Skeletal muscle tissue (tissue), 4 donors: ENCODE measurements around the gene SAPCD1. TPM values are rescaled to one million over a fixed set of nuclear protein-coding genes. Genes with fewer than 3 reads are reported as not detected.

ENCODE experiments used
- H3K27ac ChIP-seq: one replicate; pipeline ENCODE4 v1.7.0; 2013; ENCODE audit warnings: mild to moderate bottlenecking, low read depth, low read length, inconsistent platforms
- H3K27me3 ChIP-seq, 3 donors: one replicate each; pipeline ENCODE4 v1.7.0; 2013; ENCODE audit warnings: low read length in 3 of 3; ENCODE audit not compliant: control insufficient read depth in 3 of 3, insufficient read depth in 3 of 3
- H3K36me3 ChIP-seq, 3 donors: one replicate each; pipeline ENCODE4 v1.7.0; 2013; ENCODE audit warnings: low read length in 3 of 3; ENCODE audit not compliant: control insufficient read depth in 3 of 3, insufficient read depth in 3 of 3
- H3K4me1 ChIP-seq, 3 donors: one replicate each; pipeline ENCODE4 v1.7.0; 2013; ENCODE audit warnings: low read length in 3 of 3, mild to moderate bottlenecking in 3 of 3; ENCODE audit not compliant: control insufficient read depth in 3 of 3, insufficient read depth in 3 of 3
- H3K4me3 ChIP-seq, 3 donors: one replicate each; pipeline ENCODE4 v1.7.0; 2013; ENCODE audit warnings: low read length in 3 of 3
- H3K9ac ChIP-seq, 3 donors: one replicate each; pipeline ENCODE4 v1.7.0; 2013; ENCODE audit warnings: low read length in 3 of 3, mild to moderate bottlenecking in 3 of 3, moderate library complexity in 2 of 3, low read depth in 1 of 3
- H3K9me3 ChIP-seq, 3 donors: one replicate each; pipeline ENCODE4 v1.7.0; 2013; ENCODE audit warnings: low read length in 3 of 3; ENCODE audit not compliant: control insufficient read depth in 3 of 3
- total RNA-seq: library from RNA; depleted of rRNA; stranded (reverse); fragments of >200 nt; gene quantifications from one replicate; pipeline ENCODE4 v1.2.3, GENCODE V29; 2014
- donor health status: Osteomylitis.

Gene SAPCD1
- total RNA-seq, 1 donor from 2014 or later = 1.0 TPM

DNA sequence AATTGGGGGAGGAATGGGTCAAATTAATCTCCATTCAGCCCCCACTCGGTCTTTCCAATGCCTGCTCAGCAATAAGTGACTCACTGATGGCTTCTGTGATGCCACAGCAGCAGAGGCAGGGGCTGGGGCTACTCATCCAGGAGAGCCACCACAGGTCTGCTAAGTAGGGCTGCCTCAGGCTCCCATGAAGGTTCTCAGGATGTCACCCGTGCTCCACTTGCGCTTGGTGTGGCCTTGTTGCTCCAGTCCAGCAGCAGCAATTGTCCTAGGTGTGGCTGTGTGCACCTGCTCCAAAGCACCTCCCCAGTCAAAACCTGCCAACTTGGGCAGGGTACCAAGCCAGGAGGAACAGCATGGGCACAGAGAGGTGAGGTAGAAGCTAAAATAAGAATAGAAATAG lies 40.3 kb upstream of the SAPCD1 start:
- Histone ChIP-seq H3K36me3 (peaks cover 6 to 13% (median 9%) of the 10 kb centered on the region in 3 donors), H3K27ac (no peak overlapping the region), H3K4me3 (no peak overlapping the region), H3K9ac (no peak overlapping the region), H3K27me3 (no peaks in the 10 kb centered on the region), H3K9me3 (no peaks in the 10 kb centered on the region), H3K4me1 (no peaks in the 10 kb centered on the region)

DNA sequence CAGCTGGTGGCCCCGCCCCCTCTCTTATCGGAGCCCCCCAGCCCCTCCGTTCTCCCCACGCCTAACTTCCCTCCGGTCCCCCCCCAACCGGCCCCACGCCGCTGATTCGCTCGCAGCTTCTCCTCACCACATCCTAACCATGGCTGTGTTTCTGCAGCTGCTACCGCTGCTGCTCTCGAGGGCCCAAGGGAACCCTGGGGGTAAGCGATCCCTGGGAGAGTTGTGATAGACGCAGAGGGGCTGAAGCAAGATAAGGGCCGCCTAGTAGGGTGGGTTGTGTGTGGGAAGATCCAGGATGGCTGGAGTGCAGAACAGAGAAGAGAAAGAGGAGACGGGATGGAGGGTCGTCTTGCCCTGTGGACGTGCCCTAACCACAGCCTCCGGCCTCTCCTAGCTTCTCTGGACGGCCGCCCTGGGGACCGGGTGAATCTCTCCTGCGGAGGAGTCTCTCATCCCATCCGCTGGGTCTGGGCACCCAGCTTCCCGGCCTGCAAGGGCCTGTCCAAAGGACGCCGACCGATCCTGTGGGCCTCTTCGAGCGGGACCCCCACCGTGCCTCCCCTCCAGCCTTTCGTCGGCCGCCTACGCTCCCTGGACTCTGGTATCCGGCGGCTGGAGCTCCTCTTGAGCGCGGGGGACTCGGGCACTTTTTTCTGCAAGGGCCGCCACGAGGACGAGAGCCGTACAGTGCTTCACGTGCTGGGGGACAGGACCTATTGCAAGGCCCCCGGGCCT lies 39.0 kb upstream of the SAPCD1 start, which contains the start of gene MPIG6B:
Gene MPIG6B, plus strand, starts transcription at position 129 of the 735 bp plus-strand sequence. Its CDS starts 11 bp downstream, at position 140.
- Histone ChIP-seq H3K9ac (no peak within 1 kb of the TSS), H3K9me3 (no peaks in the 10 kb centered on the region), H3K4me1 (peaks cover under 1 to 4% (median 4%) of the 10 kb centered on the region in 3 donors), H3K4me3 (no peak within 1 kb of the TSS), H3K36me3 (peaks cover 9 to 15% (median 10%) of the 10 kb centered on the region in 3 donors), H3K27ac (no peak within 1 kb of the TSS), H3K27me3 (no peaks in the 10 kb centered on the region)

GRCh38 chr6:31723980-31724691 lies 38.3 kb upstream of the SAPCD1 start:
- Histone ChIP-seq H3K9ac (no peak overlapping the region), H3K27ac (no peak overlapping the region), H3K36me3 (peaks cover 9 to 15% (median 10%) of the 10 kb centered on the region in 3 donors), H3K4me1 (peaks cover 8 to 11% (median 11%) of the 10 kb centered on the region in 3 donors), H3K27me3 (no peaks in the 10 kb centered on the region), H3K9me3 (no peaks in the 10 kb centered on the region), H3K4me3 (no peak overlapping the region)

DNA sequence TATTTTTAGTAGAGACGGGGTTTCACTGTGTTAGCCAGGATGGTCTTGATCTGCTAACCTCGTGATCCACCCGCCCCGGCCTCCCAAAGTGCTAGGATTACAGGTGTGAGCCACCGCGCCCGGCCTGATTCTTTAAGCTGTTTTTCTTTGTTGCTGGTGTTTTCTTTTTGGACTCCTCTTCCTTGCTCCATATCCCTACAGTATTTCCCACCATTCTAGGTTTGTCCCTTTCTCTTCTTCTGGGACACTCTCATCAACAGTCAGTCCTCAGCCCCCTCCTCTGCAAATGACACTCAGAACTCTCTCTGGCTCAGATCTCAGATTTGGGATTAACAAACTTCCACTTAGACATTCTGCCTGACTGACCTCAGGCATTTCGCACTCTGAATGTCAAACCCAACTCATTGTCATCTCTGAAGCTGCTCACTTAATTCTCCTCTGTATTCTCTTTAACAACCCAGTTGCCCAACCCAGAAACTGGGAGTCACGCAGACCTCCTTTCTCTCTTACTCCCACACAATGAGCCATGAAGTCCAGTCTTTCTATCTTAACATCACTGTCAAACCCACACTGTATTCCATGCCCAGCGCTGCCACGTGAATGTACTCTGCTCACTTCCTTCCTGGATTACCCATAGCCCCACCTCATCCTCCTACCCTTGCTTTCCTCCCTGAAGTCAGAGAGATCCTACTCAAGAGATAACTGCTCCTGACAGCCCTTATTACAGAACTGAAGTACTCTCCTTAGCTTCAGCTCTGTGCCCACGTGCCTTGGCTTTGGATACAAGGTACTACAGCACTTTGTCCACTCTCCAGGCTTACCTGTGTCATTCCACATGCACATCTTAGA lies 36.7 kb upstream of the SAPCD1 start:
- H3K36me3 ChIP-seq = peaks cover 9 to 17% (median 10%) of the 10 kb centered on the region in 3 donors
- H3K27me3 ChIP-seq = no peaks in the 10 kb centered on the region
- no peak overlapping the region for H3K4me3 ChIP-seq
- H3K9me3 ChIP-seq = no peaks in the 10 kb centered on the region
- H3K27ac ChIP-seq = no peak overlapping the region
- peaks cover 15 to 17% (median 16%) of the 10 kb centered on the region in 3 donors for H3K4me1 ChIP-seq
- no peak overlapping the region for H3K9ac ChIP-seq

DNA sequence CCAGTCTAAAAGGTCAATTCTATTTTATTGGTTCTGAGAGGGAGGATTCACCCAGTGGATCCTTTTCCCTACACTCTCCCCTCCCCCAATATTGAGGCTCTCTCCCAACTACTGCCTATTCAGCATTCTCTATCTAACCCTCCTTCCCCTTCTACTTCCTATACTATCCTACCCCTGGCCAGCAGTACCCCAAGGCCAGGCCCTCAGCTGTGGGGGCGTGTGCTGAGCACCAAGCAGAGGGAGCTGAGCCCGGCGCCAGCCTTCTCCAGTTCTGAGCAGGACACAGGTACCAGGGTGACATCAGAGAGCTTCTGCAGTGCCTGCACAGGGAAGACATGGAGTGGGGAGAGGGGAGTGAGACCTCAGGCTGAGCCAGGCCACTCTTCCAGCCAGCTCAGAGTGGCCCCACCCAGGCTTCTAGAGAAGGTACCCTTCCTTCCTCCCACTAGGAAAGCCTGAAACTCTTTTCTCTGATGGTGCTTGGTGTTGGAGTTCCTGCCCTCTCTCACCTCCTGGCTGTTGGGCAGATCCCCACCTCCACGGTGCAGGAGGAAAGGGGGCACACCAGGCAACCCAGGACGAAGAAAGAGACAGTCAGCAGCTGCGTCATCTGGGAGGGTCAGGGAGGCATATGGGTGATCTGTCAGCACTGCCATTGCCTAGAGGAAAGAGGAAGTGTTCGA lies 35.3 kb upstream of the SAPCD1 start:
- Histone ChIP-seq H3K9me3 (no peaks in the 10 kb centered on the region), H3K9ac (peak overlapping the region in 1 of 3 donors; percentile 33), H3K4me1 (peaks cover 15 to 18% (median 16%) of the 10 kb centered on the region in 3 donors), H3K27me3 (no peaks in the 10 kb centered on the region), H3K36me3 (peaks cover 12 to 24% (median 12%) of the 10 kb centered on the region in 3 donors), H3K4me3 (no peak overlapping the region), H3K27ac (peak overlapping the region; percentile 59)

- H3K4me1 ChIP-seq = peaks cover 15 to 18% (median 16%) of the 10 kb centered on the region in 3 donors
- peak overlapping the region; percentile 80 to 88 (median 81) for H3K4me3 ChIP-seq
- H3K27ac ChIP-seq = peak overlapping the region; percentile 95
- H3K9ac ChIP-seq = peak overlapping the region in 2 of 3 donors; percentile 81 to 86
- peaks cover 13 to 27% (median 15%) of the 10 kb centered on the region in 3 donors for H3K36me3 ChIP-seq
- H3K9me3 ChIP-seq = no peaks in the 10 kb centered on the region
- no peaks in the 10 kb centered on the region for H3K27me3 ChIP-seq
Measured at GRCh38 chr6:31727717-31728671, 34.5 kb upstream of the SAPCD1 start.

DNA sequence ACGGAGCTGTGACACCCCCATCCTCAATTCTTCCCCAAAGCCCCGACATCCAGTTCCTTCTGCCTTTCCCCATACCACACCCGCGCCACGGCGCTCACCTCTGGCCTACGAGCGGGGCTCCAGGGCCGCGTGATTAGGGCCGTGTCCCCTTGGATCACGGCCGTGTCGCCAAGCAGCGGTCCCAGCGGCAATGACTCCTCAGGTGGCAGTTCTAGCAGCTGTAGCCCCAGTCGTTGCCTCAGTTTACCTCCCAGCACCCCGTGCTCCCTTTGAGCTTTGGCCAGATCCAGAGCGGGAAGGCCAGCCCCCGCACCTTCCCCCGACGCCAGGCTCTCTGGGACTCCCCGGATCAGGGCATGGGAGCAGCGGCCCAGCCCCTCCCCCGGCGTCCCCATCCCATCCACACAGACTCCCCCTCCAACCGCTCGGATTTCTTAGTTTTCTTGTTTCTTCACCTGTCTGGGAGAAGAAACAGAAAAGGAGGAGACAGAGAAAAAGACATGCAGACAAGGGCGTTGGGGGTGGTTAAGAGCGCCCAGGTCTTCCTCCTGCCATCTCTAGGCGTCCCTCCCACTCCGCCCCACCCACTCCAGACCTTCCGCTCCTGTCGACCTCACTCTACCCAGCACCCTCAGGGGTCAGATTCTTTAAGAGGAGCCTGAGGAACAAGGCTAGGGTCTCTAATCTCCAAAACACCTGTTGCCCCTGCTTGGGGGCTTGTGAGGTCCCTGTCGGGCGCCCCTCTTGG lies 33.5 kb upstream of the SAPCD1 start, which contains the start of gene DDAH2:
Gene DDAH2, minus strand, starts transcription at position 533 of the 748 bp plus-strand sequence. Its CDS starts 138 bp downstream, at position 395.
- H3K4me3 ChIP-seq = peak within 1 kb of the TSS; percentile 80 to 88 (median 81)
- peak within 1 kb of the TSS; percentile 95 for H3K27ac ChIP-seq
- peaks cover 13 to 34% (median 22%) of the 10 kb centered on the region in 3 donors for H3K36me3 ChIP-seq
- H3K27me3 ChIP-seq = no peaks in the 10 kb centered on the region
- H3K9me3 ChIP-seq = no peaks in the 10 kb centered on the region
- H3K4me1 ChIP-seq = peaks cover 16 to 19% (median 18%) of the 10 kb centered on the region in 3 donors
- peak within 1 kb of the TSS; percentile 81 to 86 (median 84) for H3K9ac ChIP-seq

DNA sequence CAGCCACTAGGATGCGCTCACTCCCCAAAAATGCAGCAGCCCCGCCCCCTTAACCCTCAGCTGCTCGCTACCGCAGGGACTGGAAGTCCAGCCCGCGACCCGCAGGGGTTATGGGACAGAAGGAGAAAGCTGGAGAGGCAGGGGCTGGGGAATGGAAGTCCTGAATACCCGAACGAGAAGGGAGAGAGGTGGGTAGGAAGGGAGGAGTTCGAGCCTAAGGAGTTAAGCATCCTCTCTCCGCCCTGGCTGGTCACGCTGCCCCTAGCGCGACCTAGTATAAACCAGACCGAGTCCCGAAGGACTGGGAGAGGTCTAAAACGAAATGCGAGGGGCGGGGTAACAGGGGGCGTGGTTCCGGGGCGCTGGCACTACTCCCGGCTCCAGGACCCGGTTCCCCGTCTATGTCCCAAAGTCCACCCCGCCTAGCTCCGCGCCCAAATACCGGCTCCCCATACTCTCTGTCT lies 32.9 kb upstream of the SAPCD1 start:
- H3K4me1 ChIP-seq = peaks cover 22 to 25% (median 24%) of the 10 kb centered on the region in 3 donors

More for the DNA sequence above, 32.9 kb upstream of the SAPCD1 start:
- H3K9ac ChIP-seq = peak overlapping the region; percentile 81 to 86 (median 84)
- peak overlapping the region; percentile 95 for H3K27ac ChIP-seq
- H3K36me3 ChIP-seq = peaks cover 13 to 34% (median 24%) of the 10 kb centered on the region in 3 donors
- no peaks in the 10 kb centered on the region for H3K27me3 ChIP-seq
- peak overlapping the region; percentile 80 to 88 (median 81) for H3K4me3 ChIP-seq
- no peaks in the 10 kb centered on the region for H3K9me3 ChIP-seq
